GM19025 (cell line): ENCODE data around the gene MYEOV.

Source experiments
- ATAC-seq: cut with Tn5 transposase; IDR thresholded peaks from one replicate; pipeline ENCODE4 v1.9.1; 2021; ENCODE audit warnings: mild to moderate bottlenecking, low read depth, moderate library complexity; ENCODE audit not compliant: unreplicated experiment

MYEOV gene

GRCh38 chr11:69293819-69294505, at the start of gene MYEOV:
MYEOV (plus strand) TSS chr11:69294155; CDS start chr11:69295355, 1,200 bp downstream.
- ATAC-seq = no peak

GRCh38 chr11:69244266-69244665, 49.7 kb upstream of the MYEOV start:
- no peak for ATAC-seq

- no peak for ATAC-seq
Measured at GRCh38 chr11:69245041-69245440, 48.9 kb upstream of the MYEOV start.

GRCh38 chr11:69245491-69246345, 48.2 kb upstream of the MYEOV start:
- no peak for ATAC-seq

- ATAC-seq = no peak
Measured at GRCh38 chr11:69249311-69250185, 44.4 kb upstream of the MYEOV start.

GRCh38 chr11:69250186-69251056, 43.5 kb upstream of the MYEOV start:
- ATAC-seq = no peak

- ATAC-seq = no peak
Measured at GRCh38 chr11:69251057-69251393, 42.9 kb upstream of the MYEOV start.

- no peak for ATAC-seq
Measured at GRCh38 chr11:69251639-69252489, 42.1 kb upstream of the MYEOV start.

GRCh38 chr11:69252490-69252837, 41.5 kb upstream of the MYEOV start:
- ATAC-seq = no peak

GRCh38 chr11:69253028-69253427, 40.9 kb upstream of the MYEOV start:
- ATAC-seq = no peak

- no peak for ATAC-seq
Measured at GRCh38 chr11:69257134-69257533, 36.8 kb upstream of the MYEOV start.

- no peak for ATAC-seq
Measured at GRCh38 chr11:69257838-69258658, 35.9 kb upstream of the MYEOV start.

- ATAC-seq = no peak
Measured at GRCh38 chr11:69259096-69259495, 34.9 kb upstream of the MYEOV start.

GRCh38 chr11:69260622-69261021, 33.3 kb upstream of the MYEOV start:
- ATAC-seq = no peak

- no peak for ATAC-seq
Measured at GRCh38 chr11:69261116-69261515, 32.8 kb upstream of the MYEOV start.

GRCh38 chr11:69262918-69263735, 30.8 kb upstream of the MYEOV start:
- ATAC-seq = no peak

GRCh38 chr11:69263736-69264052, 30.3 kb upstream of the MYEOV start:
- ATAC-seq = no peak

- ATAC-seq = no peak
Measured at GRCh38 chr11:69264486-69264885, 29.5 kb upstream of the MYEOV start.
